Nephron progenitor cell (in vitro differentiated cells): ENCODE measurements around the gene ARHGAP26.

Experiments
- DNase-seq: peaks from one replicate; pipeline ENCODE4 v3.0.0; 2021
- H3K27ac Mint-ChIP-seq: 2 replicates; pipeline ENCODE4 v1.8.0; 2021; ENCODE audit warnings: mild to moderate bottlenecking, moderate library complexity, mixed read lengths
- H3K27me3 Mint-ChIP-seq: 2 replicates; pipeline ENCODE4 v1.8.0; 2021; ENCODE audit warnings: mild to moderate bottlenecking, low read depth, mixed read lengths; ENCODE audit not compliant: poor library complexity
- H3K36me3 Mint-ChIP-seq: 2 replicates; pipeline ENCODE4 v1.8.0; 2021; ENCODE audit warnings: low read depth, mixed read lengths
- H3K4me1 Mint-ChIP-seq: 2 replicates; pipeline ENCODE4 v1.8.0; 2021; ENCODE audit warnings: mixed read lengths
- H3K4me3 Mint-ChIP-seq: 2 replicates; pipeline ENCODE4 v1.8.0; 2021; ENCODE audit warnings: mild to moderate bottlenecking, moderate library complexity, mixed read lengths
- H3K9me3 Mint-ChIP-seq: 2 replicates; pipeline ENCODE4 v1.8.0; 2021; ENCODE audit warnings: mild to moderate bottlenecking, moderate library complexity, mixed read lengths
- CTCF ChIP-seq: fragments of 200-600 bp; sonication (generic); IDR thresholded peaks from 2 replicates; pipeline ENCODE4 v1.5.0; 2021; ENCODE audit warnings: antibody characterized with exemption

The ARHGAP26 gene

GRCh38 chr5:142769251-142769792 lies 855 bp upstream of the ARHGAP26 start:
- Mint-ChIP-seq H3K4me3 (peak overlapping the region; percentile 96), H3K27ac (peak overlapping the region; percentile 43), H3K9me3 (no peaks in the 10 kb centered on the region), H3K4me1 (peaks cover 18% of the 10 kb centered on the region), H3K36me3 (no peaks in the 10 kb centered on the region), H3K27me3 (peaks cover 60% of the 10 kb centered on the region)
- DNase-seq = peak; percentile 8
- TF ChIP-seq CTCF = no peak

- DNase-seq = peak; percentile 66
- no peak for TF ChIP-seq CTCF
- no peaks in the 10 kb centered on the region for H3K9me3 Mint-ChIP-seq
- H3K36me3 Mint-ChIP-seq = no peaks in the 10 kb centered on the region
- H3K4me3 Mint-ChIP-seq = peak overlapping the region; percentile 96
- H3K4me1 Mint-ChIP-seq = peaks cover 18% of the 10 kb centered on the region
- H3K27me3 Mint-ChIP-seq = peaks cover 57% of the 10 kb centered on the region
- H3K27ac Mint-ChIP-seq = peak overlapping the region; percentile 61
These were observed 753 bp downstream of the ARHGAP26 start for GRCh38 chr5:142770650-142771609.

- Mint-ChIP-seq H3K9me3 (no peaks in the 10 kb centered on the region), H3K27ac (no peak overlapping the region)
- TF ChIP-seq CTCF = no peak
These were observed 1.5 kb downstream of the ARHGAP26 start for GRCh38 chr5:142771666-142772065.

GRCh38 chr5:142772446-142773293 lies 2.5 kb downstream of the ARHGAP26 start:
- no peak for DNase-seq
- Mint-ChIP-seq H3K4me3 (peak overlapping the region; percentile 14), H3K9me3 (no peaks in the 10 kb centered on the region), H3K27ac (no peak overlapping the region), H3K36me3 (no peaks in the 10 kb centered on the region), H3K4me1 (peaks cover 18% of the 10 kb centered on the region), H3K27me3 (peaks cover 51% of the 10 kb centered on the region)
- TF ChIP-seq CTCF = no peak

More at GRCh38 chr5:142771666-142772065, 1.5 kb downstream of the ARHGAP26 start:
- H3K4me1 Mint-ChIP-seq = peaks cover 18% of the 10 kb centered on the region
- peaks cover 53% of the 10 kb centered on the region for H3K27me3 Mint-ChIP-seq
- H3K36me3 Mint-ChIP-seq = no peaks in the 10 kb centered on the region
- peak overlapping the region; percentile 96 for H3K4me3 Mint-ChIP-seq
- DNase-seq = no peak

GRCh38 chr5:142777099-142777498 lies 6.9 kb downstream of the ARHGAP26 start:
- peaks cover 16% of the 10 kb centered on the region for H3K27me3 Mint-ChIP-seq
- H3K27ac Mint-ChIP-seq = no peak overlapping the region

More at GRCh38 chr5:142777099-142777498, 6.9 kb downstream of the ARHGAP26 start:
- H3K4me1 Mint-ChIP-seq = peaks cover 30% of the 10 kb centered on the region
- no peaks in the 10 kb centered on the region for H3K36me3 Mint-ChIP-seq
- TF ChIP-seq CTCF = no peak
- no peak overlapping the region for H3K4me3 Mint-ChIP-seq
- no peak for DNase-seq
- H3K9me3 Mint-ChIP-seq = no peaks in the 10 kb centered on the region
